Activated naive CD4-positive, alpha-beta T cell treated with anti-CD3 and anti-CD28 coated beads, Interleukin-2, amount 50 U/mL, for 16 hours (primary cell): ENCODE measurements around the gene HOXD9.

Source experiments
- DNase-seq: peaks from one replicate; pipeline ENCODE4 v3.0.0-alpha.2; 2020

Gene HOXD9

DNA sequence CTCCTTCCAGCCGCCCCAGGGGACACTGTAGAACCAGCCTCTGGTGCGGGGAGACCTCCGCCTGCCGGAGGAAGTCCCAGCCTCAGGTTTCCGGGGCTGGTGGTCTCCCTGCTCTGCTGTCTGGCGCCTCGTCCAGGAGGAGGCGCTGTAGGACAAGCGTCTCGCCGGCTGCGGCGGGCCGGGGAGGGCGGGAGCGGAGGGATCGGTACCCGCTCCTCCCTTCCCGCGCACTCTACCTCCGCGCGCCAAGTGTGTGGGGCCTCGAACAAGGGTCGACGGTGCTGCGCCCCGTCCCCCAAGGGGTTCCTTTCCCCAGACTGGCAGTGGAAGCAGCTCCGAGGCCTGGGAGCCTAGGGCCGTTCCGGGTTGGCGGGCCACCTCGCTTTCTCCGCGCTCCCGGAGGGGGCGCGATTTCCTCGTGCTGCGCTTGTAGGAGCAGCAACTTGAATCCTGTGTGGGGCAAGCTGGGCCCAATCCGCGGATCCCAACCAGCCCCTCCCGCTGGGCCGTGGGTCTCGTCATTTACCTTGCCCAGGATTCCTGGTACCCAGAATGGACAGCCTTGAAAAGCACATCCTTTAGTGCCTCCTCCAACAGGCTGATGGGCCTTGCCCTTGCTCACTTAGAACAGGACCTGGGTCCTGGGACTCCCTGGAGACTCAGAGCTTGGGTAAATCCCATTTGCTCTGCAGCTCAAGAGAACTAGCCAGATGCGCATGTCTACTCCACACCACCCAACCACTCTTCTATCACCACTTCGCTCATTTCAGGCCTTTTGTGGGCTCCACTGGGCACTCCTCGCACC is 18.2 kb downstream of the HOXD9 start:
- peak; percentile 63 for DNase-seq

DNA sequence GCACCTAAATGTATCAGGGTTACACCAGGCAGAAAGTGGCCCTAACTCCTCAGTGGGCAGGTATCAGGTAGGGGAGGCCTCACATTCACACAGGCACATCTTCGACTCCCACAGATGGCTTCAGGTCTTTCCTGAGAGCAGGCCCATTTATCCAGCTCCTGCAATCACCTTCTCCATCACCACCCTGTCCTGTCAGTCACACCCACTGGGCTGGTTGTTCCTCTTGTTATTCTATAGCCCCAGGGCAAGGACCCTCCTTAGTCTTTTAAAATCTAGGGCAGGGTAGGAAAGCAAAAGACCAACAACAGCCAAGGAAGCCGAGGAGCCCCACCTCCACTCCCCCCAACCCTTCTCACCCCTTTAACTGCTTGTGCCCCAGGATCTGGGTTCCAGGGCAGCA is 19.8 kb downstream of the HOXD9 start:
- no peak for DNase-seq

DNA sequence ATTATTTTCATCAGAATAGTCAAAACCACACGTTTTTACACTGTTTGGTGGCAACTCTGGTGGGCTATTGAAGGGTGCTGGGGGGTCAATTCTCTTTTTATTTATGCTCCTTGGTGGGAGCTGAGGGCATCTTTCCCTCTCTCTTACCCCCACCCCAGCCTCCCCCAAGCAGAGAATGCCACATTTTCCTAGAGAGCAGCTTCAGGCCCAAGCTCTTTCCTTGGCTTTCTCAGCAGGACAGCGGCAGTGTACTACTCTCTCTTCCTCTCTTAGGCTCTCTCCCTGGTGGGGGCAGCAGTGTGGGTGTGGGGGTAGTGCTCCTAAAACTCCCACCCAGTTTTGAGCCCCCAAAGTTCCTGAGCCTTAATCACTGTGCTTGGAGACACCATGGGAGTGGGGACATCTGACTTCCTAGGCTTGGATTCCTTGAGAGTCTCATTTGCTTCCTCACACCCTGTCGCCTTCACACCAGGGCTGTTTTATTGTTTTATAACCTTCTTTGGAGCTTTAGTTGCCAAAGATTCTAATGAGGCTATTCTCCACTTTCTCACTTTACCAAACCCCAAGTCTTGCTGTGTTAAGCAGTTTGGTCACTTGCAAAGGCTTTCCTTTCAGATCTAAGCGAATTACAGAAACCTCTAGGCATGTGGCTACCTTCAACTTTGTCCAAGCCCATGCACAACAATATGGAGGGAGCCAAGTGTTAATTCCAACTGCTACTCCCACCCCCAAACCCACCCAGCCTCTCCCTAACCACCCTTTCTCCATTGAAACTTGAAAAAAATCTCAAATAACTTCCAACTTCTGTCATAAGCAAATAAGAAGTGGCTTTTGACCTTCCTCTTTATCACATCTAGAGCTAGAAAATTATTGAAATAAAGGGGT is 22.8 kb downstream of the HOXD9 start:
- DNase-seq, result no peak

DNA sequence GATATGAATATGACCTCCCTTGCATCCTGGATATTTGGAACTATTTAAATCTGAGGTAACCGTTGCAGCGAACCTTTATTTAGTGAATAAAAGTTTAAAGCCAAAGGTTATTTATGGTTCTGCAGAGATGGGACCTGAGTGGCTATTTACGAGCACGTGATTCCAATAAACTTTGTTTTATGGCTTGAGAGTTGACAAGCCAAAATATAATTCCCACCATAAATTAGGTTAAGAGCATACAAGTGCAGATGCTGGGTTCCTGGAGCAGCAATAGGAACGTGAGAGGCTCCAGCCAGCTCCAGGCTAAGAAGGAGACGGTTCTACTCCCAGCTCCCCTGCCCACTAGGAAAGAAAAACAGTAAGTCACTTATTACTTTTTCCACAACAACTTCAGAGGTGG is 23.6 kb downstream of the HOXD9 start:
- no peak for DNase-seq

DNA sequence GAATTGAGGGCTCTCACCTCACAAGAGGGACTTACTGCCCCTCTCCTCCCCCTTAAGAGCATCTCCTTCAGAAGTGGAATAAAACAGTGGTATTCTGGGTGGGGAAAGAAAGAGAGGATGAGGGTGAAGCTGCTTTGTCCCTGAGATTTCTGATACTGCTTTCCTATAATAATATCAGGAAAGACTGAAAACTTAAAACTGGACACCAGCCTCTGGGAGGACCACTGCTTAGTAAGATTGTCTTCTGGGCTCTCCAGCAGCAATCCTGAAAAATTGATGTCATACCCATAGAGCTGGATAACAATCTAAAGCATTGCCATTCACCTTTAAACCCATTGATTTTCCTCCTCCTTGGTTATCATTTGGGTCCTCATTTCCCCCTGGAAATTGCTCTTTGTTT is 24.1 kb downstream of the HOXD9 start:
- no peak for DNase-seq

DNA sequence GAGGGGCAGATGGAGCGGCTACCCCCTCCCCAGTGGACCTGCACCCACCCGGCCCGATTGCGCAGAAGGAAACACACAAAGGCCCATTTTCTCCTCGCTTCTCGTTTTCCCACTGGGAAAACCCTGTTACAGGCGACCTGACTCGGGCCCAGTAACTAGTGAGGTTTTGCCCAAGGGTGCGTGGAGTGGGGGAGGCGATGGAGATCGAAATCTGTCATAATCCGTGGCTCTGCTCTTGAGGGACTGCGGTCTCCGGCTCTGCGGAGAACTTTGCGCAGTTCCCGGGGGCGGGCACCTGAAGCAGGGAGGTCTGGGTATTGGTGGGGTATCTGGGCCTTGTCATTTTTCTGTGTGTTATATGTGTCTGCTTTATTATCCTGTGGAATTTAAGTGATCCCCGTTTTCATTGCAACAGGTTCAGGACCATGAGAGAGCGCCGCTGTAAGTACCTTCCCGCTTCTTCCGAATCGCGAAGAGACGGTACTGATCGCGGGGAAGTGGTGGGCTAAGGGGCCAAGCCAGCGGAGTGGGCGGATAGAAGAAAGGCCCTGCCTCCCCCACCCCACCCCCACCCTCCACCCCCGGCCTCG is 24.8 kb downstream of the HOXD9 start:
- DNase-seq, result no peak

DNA sequence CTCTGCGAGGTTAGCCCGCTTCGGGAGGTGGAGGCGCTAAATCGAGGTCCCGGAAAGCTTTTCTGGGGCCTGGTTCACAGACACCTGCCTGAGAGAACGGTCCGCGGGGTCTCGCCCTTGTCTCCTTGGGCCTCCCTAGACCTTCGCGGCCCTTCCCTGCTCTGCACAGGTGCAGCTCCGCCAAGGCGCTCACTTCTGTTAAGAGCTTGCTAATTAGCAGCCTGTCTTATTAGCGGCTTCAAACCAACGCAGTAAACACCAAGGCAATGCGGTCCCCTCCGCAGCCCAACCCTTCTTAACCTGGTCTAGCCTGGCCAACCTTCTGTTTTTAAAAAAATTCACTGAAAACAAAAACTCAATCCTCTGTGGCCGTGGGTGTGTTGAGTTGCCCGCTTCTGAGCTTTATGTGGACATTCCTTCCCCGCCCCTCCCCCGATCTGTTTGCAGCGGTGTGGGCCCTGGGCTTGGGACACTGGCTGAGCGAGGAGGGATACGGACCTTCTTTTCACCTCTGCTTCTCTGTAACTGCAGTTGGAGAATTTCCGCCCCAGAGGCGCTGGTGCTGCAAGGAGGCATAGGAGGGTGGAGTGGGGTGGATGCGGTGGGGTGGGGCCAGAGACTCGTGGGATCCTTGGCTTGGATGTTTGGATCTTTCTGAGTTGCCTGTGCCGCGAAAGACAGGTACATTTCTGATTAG is 25.4 kb downstream of the HOXD9 start:
- DNase-seq, result no peak

DNA sequence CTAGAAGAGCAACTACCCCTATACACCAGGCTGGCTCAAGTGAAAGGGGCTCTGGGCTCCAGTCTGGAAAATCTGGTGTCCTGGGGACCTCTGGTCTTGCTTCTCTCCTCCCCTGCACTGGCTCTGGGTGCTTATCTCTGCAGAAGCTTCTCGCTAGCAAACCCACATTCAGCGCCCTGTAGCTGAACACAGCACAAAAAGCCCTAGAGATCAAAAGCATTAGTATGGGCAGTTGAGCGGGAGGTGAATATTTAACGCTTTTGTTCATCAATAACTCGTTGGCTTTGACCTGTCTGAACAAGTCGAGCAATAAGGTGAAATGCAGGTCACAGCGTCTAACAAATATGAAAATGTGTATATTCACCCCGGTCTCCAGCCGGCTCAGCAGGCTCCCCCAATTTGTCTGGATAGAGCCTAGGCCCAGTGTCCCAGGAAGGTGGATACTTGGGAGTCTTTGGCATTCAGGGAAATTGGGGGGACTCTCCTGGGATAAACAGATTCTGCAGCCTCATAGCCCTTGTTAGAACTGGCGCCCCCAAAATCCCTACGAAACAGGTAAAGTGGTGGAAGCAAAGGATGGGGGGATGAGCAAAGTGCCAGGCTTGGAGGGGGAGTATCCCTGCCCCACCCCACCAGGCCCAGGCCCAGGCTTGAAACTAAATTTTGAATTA is 26.4 kb downstream of the HOXD9 start:
- DNase-seq, result no peak

DNA sequence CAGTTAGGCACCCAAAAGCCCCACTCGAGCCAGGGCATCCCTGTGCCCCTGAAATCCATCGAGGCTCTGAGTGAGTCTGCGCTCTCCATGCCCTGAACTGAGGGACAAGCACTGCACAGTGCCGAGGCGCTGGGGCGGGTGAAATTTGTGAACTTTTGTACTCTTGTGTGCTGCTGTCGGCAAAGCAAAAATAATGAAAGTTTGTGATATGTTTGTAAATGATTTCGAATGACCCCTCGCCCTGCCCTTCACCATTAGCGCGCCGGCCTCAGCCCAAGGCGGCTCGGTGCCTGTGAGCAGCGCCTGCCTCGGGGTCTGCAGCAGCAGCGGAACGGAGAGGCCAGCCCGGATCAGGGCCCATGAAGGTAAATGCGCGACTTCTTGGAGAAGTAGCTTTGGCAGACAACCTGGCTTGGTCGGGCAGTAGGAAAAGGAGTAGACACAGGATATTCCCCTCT is 27.0 kb downstream of the HOXD9 start:
- no peak for DNase-seq

DNA sequence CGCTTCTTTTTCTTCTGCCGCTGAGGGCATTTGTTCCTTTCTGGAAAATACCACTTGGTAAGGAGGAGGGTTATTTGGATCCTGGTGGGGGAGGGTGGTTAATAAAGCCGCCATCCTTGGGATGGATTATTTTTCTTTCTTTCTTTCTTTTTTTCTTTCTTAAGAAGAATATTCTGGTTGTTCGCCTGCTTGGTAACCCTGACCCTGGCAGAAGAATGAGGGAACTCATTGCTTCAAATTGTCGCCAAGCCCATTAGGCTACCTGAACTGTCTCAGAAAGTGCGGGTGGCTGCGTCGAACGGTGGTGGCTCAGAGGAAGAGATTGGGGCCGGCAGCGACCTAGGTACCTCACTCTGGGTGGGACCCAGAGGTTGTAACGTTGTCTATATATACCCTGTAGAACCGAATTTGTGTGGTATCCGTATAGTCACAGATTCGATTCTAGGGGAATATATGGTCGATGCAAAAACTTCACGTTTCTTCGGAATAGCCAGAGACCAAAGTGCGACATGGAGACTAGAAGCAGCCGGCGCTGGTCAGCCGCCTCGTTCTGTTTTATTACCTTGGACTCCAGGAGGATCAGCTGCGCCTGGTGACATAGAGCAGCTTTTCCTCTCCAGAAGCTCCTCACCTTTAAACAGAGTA is 27.5 kb downstream of the HOXD9 start:
- no peak for DNase-seq

DNA sequence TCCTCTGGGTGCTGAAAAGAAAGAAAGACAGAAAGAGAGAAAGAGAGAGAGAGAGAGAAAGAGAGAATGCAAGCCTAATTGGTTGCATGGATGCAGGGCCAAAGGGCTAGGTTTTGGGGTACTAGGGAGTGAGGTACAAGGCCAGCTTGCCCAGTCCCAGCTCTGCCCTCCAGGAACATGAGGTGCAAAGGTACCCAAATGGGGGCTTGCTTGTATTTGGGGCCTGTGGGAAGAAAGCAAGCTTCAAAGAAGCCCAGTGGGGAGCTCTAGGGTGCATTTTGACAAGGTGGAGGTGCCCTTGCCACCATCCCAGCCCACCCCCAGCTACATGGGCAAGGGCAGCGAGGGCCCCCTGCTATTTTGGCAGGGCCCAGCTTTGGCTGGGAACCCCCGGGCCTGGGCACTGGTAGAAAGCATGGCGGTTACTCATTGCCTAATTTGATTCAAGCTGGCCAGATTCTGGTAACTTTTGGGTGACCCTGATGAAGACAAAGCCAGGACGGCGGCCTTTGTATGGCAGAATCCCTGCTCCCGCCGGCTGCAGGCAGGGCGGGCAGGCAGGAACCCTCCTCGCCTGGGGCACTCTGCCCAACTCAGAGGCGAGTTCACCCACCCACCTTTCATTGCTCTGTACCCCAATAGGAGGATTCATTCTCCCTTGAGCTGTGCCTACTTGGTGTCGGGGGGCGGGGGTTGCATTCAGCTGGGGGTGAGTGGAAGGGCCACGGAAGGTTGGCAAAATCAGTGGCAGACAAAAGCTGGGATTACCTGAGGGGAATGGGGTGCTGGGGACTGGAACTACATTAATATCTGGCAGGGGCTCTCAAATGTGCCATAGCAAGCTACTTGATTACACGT is 28.3 kb downstream of the HOXD9 start:
- no peak for DNase-seq

DNA sequence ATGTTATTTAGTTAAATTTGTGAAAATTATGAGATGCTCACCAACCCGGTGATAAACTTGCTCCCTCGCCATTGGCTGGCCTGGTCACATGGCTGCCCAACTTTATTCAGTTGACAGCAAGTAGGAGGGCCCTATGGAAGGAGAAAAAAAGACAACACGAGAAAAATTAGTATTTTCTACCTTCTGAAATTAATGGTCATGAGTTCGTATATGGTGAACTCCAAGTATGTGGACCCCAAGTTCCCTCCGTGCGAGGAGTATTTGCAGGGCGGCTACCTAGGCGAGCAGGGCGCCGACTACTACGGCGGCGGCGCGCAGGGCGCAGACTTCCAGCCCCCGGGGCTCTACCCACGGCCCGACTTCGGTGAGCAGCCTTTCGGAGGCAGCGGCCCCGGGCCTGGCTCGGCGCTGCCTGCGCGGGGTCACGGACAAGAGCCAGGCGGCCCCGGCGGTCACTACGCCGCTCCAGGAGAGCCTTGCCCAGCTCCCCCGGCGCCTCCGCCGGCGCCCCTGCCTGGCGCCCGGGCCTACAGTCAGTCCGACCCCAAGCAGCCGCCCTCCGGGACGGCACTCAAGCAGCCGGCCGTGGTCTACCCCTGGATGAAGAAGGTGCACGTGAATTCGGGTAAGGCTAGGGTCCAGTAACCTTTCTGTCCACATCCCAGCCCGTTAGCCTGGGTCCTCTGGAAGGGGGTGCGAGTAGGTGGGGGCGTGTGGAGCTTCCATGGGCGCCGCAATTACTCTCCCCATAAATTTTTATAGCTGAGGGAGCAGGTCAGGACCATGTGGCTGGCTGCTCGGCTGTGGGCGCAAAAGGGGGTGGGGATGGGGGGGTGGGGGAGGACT is 29.1 kb downstream of the HOXD9 start, which contains the start of gene HOXD4:
HOXD4 (plus strand) TSS at position 109 of the 846 bp plus-strand sequence; CDS start at position 193, 84 bp downstream.
- no peak for DNase-seq

DNA sequence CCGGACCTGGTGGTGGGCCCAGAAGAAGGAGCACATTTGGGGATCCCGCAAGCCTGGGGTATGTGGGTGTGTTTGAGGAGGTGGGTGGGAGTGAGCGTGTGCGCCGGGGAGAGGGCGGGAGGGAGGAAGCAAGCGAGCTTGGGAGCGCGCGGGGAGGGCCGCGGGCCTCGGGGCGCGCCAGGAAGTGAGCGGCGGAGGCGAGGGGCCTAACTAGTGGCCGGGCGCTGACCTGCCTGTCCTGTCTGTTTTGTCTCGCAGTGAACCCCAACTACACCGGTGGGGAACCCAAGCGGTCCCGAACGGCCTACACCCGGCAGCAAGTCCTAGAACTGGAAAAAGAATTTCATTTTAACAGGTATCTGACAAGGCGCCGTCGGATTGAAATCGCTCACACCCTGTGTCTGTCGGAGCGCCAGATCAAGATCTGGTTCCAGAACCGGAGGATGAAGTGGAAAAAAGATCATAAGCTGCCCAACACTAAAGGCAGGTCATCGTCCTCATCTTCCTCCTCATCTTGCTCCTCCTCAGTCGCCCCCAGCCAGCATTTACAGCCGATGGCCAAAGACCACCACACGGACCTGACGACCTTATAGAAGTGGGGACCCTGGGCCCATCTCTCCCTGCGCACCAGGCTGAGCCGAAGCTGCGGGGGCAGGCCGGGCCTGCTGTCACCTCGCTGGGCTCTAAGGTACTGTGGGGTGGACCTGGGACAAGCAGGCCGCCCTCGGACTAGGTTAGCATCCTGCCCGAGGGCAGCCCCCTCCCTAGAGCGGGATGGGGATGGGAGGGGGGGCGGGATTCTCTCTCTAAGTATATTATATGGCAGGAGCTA is 30.0 kb downstream of the HOXD9 start:
- DNase-seq, result no peak

DNA sequence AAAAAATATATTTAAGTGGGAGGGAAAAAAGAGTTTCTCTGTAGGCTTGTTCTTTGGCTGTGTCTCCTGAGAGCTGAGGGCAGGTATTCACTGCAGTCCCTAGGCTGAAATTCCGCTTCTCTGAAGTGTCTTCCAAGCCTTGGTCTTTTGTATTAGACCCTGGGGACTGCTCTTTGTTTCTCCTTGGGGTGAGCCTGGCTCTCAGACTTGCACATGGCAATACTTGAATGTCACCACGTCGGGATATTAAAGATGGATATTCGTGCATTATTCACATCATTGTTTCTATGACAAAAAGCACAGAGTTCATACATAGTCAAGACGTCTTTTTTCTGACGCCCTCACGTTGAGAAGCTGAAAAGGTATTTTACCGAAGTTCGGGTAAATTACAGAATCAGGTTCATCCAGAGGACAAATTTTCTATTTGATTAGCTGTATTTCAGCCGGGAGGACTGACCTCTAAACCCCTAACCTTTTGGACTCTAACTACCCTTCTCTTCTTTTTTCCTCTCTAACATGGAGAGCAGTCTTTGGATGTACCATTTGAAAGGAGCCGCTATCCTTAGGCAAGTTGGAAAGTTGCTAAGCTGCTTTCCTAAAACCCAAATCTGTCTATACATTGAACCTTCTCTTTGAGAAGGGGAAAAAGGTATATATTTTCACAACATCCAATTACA is 32.2 kb downstream of the HOXD9 start:
- no peak for DNase-seq

DNA sequence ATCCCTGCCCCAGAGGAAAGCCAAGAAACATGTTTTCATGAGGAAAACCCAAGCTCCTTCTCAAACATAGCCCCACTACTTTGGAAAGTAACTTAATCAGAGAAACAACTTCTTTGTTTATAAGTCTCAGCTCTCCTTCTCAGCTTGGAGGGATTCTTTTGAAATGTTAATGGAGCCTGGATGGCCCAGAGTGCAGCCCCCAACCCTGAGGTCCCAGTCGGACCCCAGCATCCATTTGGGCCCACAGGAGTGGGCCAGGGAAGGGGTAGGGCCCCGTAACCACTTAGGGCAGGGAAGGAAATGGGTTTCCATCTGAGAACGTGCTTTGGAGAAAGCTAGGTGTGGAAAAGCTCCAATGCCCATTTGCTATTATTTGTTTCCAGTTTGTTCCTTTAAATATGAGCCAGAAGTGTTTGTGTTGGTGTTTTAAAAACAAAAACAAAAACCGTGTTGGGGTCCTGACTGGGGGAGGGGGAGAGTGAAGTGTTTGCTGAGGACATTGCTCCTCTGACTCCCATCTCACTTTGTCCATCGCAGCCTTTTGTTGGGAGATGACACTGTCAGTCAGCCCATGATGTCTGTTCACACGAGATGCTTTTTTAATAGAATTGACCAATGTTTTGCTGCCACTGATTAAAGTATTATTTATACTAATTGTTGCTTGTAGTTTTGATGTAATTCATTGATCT is 33.0 kb downstream of the HOXD9 start:
- DNase-seq, result no peak

DNA sequence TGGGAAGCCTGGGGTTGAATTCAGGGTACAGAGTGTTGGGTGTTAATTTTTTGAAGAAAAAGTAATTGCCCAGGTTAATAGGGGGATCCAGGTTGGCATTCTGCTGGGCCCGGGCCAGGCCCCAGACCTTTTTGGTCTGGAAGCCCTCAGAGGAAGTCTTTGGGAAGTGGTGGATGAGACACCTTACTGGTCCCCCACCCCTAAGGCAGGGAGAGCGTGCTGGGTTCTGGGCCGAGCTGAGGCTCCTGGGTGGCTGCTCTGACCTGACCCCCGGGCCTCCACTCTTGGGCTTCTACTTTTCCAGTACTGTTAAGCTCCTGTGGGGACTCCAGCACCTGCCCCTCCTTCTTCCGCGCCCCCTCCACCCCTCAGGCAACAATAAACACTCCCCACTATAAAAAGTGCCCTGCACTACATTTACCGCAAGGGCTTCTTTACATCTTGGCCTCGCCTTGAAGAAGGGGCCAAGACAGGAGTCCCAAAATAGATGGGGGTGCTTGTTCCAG is 33.8 kb downstream of the HOXD9 start:
- no peak for DNase-seq

DNA sequence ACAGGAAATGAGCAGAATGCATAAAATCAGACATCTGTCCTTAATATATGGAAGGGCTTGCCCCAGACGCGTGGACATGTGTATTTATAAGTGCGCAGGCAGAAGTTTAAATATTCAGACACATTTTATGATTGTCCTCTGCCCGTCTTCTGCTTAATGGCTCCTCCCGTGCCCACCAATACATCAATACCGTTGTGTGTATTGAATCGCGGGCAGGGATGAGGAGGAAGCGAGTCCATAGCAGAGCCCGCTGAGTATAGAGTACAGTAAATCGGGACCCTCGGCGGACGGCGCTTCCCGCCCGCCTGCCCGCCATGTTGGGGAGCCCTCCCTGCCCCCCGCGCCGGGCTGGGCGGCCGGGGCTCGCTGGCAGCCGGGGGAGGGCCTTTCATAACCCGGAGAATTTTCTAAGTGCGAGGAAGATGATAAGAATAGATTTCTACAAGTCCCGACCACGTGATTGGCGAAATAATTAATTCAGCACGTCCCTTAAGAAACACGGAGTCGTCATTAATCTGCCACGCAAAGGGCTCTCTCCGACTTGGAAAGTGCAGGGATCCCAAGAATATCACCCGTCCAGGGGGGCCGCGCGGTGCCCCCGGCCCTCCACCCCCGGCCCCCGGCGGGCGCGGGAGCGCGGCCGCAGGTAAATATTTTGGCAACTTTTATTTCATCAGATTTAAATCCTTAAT is 34.4 kb downstream of the HOXD9 start, which contains the start of gene HOXD3:
HOXD3 (plus strand) TSS at position 501 of the 692 bp plus-strand sequence. CDS start 11,808 bp downstream, outside the sequence.
- DNase-seq, result no peak
